ENCODE measurements around the gene TP53I11.

DNA sequence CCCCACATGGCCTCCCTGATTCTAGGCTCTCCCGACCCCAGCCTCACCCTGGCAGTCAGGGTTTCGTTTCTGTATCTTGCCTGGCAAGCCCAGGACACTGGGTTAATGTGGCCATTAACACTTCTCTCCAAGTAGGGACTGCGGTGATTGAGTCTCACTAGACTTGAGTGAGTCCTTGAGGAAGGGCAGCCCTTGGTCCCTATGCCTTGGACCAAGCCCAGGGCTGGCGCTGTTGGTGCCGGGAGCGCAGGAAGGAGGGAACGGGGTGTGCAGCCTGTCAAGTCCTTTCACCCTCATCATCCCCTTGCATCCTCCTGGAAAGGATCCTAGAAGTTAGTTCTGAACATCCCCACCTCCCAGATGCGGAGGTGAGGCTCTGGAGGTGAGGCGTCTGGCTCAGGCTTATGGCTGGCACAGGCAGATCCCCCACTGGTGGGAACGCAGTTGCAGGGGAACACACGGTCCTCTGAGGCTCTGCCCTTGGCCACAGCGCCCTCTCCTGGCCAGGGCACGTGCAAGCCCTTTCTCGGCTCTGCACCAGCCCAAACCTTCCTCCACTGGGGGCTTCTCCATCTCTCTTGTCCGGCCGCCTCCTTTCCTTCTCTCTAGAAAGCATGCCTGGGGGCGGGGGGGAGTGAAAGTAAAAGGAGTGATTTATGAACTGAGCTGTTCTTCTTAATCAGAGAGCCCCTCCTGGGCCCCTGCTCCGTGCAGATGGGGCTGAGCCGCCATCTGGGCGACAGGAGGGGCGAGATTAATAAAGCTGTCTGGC, 56.7 kb downstream of the TP53I11 start:
- TF ChIP-seq POLR2A (IDR thresholded peaks at IDR 0.05; ENCODE audit: low read depth, low read length) = no peak
- no peak for TF ChIP-seq POLR2AphosphoS5 (IDR thresholded peaks at IDR 0.05; ENCODE audit: low read depth, low read length)
- TF ChIP-seq TAF1 (IDR thresholded peaks at IDR 0.05; ENCODE audit: borderline replicate concordance, low read depth, low read length) = no peak
